ENCODE measurements around the gene FAM89B.

FAM89B gene

DNA sequence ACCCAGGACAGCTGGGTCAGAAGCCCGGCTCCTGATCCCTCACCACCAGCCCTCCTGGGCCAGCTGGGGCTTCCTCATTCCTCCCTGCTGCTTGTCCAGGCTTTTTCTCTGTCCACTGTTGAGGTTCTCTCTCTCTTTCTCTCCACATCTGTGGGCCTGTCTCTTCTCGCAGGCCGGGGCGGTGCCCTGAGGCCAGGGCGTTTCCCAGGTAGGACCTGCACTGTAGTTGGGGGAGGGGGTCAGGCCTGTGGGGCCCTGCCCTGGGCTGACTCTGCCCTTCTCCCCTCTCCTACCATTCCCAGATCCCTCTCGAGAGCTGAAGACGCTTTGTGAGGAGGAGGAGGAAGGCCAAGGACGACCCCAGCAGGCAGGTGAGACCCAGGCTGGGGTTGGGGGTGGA lies 8.4 kb downstream of the FAM89B start:
- TF ChIP-seq EZH2 (IDR thresholded peaks at IDR 0.05; ENCODE audit: borderline replicate concordance, low read depth, low read length, severe bottlenecking), result no peak
- TF ChIP-seq, protein P1, sequence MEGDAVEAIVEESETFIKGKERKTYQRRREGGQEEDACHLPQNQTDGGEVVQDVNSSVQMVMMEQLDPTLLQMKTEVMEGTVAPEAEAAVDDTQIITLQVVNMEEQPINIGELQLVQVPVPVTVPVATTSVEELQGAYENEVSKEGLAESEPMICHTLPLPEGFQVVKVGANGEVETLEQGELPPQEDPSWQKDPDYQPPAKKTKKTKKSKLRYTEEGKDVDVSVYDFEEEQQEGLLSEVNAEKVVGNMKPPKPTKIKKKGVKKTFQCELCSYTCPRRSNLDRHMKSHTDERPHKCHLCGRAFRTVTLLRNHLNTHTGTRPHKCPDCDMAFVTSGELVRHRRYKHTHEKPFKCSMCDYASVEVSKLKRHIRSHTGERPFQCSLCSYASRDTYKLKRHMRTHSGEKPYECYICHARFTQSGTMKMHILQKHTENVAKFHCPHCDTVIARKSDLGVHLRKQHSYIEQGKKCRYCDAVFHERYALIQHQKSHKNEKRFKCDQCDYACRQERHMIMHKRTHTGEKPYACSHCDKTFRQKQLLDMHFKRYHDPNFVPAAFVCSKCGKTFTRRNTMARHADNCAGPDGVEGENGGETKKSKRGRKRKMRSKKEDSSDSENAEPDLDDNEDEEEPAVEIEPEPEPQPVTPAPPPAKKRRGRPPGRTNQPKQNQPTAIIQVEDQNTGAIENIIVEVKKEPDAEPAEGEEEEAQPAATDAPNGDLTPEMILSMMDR (IDR thresholded peaks at IDR 0.05; ENCODE audit: borderline replicate concordance, extremely low read depth, low read length, poor library complexity, severe bottlenecking), result no peak
- Histone ChIP-seq H3K79me2 (ENCODE audit: insufficient read depth, low read length) (peaks cover 18% of the 10 kb centered on the region), H3K4me1 (ENCODE audit: insufficient read depth, low read length) (peaks cover 21% of the 10 kb centered on the region), H3K9me3 (ENCODE audit: insufficient read depth, low read length, severe bottlenecking) (no peaks in the 10 kb centered on the region), H3K4me2 (ENCODE audit: insufficient read depth, low read length) (no peak overlapping the region), H4K20me1 (ENCODE audit: insufficient read depth, low read length) (peaks cover 5% of the 10 kb centered on the region), H3K27ac (ENCODE audit: low read length) (no peak overlapping the region), H2AFZ (ENCODE audit: low read depth, low read length) (no peak overlapping the region), H3K9ac (ENCODE audit: low read depth, low read length) (no peak overlapping the region), H3K27me3 (ENCODE audit: insufficient read depth, low read length, poor library complexity) (no peaks in the 10 kb centered on the region), H3K4me3 (ENCODE audit: low read depth in 1 of 2, low read length in 2 of 2) (no peak overlapping the region), H3K36me3 (ENCODE audit: insufficient read depth, low read length) (peaks cover 47% of the 10 kb centered on the region)
- no peak for ATAC-seq (ENCODE audit: insufficient read depth, low read depth)
- DNase-seq, result no peak

DNA sequence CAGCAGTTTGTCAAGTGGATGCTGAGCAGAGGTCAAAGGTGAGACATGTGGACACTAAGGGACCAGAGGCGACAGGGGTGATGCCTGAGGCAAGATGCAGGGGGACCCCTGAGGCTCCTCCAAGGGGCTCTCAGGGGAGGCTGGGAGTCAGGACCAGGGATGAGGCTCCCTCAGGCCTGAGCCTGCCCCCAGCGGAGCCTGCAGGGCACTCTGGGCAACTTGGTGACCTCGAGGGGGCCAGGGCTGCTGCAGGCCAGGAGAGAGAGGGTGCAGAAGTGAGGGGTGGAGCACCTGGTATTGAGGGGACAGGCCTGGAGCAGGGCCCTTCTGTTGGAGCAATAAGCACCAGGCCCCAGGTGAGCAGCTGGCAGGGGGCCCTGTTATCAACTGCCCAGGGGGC lies 9.6 kb downstream of the FAM89B start:
- peaks cover 8% of the 10 kb centered on the region for H3K79me2 ChIP-seq (ENCODE audit: insufficient read depth, low read length)
- no peak overlapping the region for H3K9ac ChIP-seq (ENCODE audit: low read depth, low read length)
- ATAC-seq (ENCODE audit: insufficient read depth, low read depth), result no peak
- H2AFZ ChIP-seq (ENCODE audit: low read depth, low read length), result no peak overlapping the region
- no peak overlapping the region for H3K27ac ChIP-seq (ENCODE audit: low read length)
- no peak for TF ChIP-seq EZH2 (IDR thresholded peaks at IDR 0.05; ENCODE audit: borderline replicate concordance, low read depth, low read length, severe bottlenecking)
- TF ChIP-seq, protein P1 (IDR thresholded peaks at IDR 0.05; ENCODE audit: borderline replicate concordance, extremely low read depth, low read length, poor library complexity, severe bottlenecking), result no peak
- no peaks in the 10 kb centered on the region for H3K27me3 ChIP-seq (ENCODE audit: insufficient read depth, low read length, poor library complexity)
- DNase-seq, result no peak
- H3K36me3 ChIP-seq (ENCODE audit: insufficient read depth, low read length), result peaks cover 55% of the 10 kb centered on the region
- no peak overlapping the region for H3K4me3 ChIP-seq (ENCODE audit: low read depth in 1 of 2, low read length in 2 of 2)
- H3K9me3 ChIP-seq (ENCODE audit: insufficient read depth, low read length, severe bottlenecking), result no peaks in the 10 kb centered on the region
- peaks cover 12% of the 10 kb centered on the region for H3K4me1 ChIP-seq (ENCODE audit: insufficient read depth, low read length)
- no peak overlapping the region for H3K4me2 ChIP-seq (ENCODE audit: insufficient read depth, low read length)
- peaks cover 5% of the 10 kb centered on the region for H4K20me1 ChIP-seq (ENCODE audit: insufficient read depth, low read length)

DNA sequence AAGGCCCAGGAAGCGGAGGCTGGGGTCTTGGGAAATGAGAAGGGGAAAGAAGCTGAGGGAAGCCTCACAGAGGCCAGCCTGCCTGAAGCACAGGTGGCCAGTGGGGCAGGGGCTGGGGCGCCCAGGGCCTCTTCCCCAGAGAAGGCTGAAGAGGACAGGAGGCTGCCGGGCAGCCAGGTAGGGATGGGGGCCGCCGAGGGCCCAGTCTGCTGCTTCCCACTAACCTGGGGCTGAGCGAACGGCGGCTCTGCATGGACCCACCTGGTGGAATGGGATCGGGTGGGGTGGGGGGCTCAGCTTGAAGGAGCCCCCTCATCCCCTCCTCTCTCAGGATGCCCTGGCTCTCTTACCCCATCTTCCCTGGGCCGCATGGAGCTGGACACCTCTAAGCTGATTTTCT lies 11.3 kb downstream of the FAM89B start:
- H3K9ac ChIP-seq (ENCODE audit: low read depth, low read length), result no peak overlapping the region
- H3K9me3 ChIP-seq (ENCODE audit: insufficient read depth, low read length, severe bottlenecking), result no peaks in the 10 kb centered on the region
- no peak overlapping the region for H3K27ac ChIP-seq (ENCODE audit: low read length)
- peaks cover 8% of the 10 kb centered on the region for H4K20me1 ChIP-seq (ENCODE audit: insufficient read depth, low read length)
- H3K4me3 ChIP-seq (ENCODE audit: low read depth in 1 of 2, low read length in 2 of 2), result no peak overlapping the region
- H3K4me1 ChIP-seq (ENCODE audit: insufficient read depth, low read length), result no peaks in the 10 kb centered on the region
- ATAC-seq (ENCODE audit: insufficient read depth, low read depth) (no peak), DNase-seq (no peak)
- H2AFZ ChIP-seq (ENCODE audit: low read depth, low read length), result no peak overlapping the region
- TF ChIP-seq EZH2 (IDR thresholded peaks at IDR 0.05; ENCODE audit: borderline replicate concordance, low read depth, low read length, severe bottlenecking), result no peak
- TF ChIP-seq, protein P1 (IDR thresholded peaks at IDR 0.05; ENCODE audit: borderline replicate concordance, extremely low read depth, low read length, poor library complexity, severe bottlenecking), result no peak
- no peak overlapping the region for H3K4me2 ChIP-seq (ENCODE audit: insufficient read depth, low read length)
- no peaks in the 10 kb centered on the region; the same call in 1 of the 2 replicates for H3K79me2 ChIP-seq (ENCODE audit: insufficient read depth, low read length)
- H3K36me3 ChIP-seq (ENCODE audit: insufficient read depth, low read length), result peaks cover 59% of the 10 kb centered on the region
- no peaks in the 10 kb centered on the region for H3K27me3 ChIP-seq (ENCODE audit: insufficient read depth, low read length, poor library complexity)

DNA sequence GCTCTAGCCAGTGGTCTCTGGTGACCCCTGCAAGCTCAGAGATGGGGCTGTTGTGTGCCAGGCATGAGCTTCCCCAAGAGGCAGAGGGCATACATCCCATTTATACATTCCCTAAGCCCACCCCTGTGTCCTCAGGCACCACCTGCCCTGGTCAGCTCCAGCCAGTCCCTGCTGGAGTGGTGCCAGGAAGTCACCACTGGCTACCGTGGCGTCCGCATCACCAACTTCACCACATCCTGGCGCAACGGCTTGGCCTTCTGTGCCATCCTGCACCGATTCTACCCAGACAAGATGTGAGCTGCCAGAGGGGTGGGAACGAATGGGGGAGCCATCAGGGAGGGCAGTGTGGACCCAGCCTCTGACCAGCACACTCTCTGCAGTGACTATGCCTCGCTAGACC lies 11.8 kb downstream of the FAM89B start:
- Histone ChIP-seq H3K4me3 (ENCODE audit: low read depth in 1 of 2, low read length in 2 of 2) (no peak overlapping the region), H3K4me1 (ENCODE audit: insufficient read depth, low read length) (no peaks in the 10 kb centered on the region), H3K36me3 (ENCODE audit: insufficient read depth, low read length) (peaks cover 54% of the 10 kb centered on the region), H3K79me2 (ENCODE audit: insufficient read depth, low read length) (no peaks in the 10 kb centered on the region; the same call in 1 of the 2 replicates), H3K9me3 (ENCODE audit: insufficient read depth, low read length, severe bottlenecking) (no peaks in the 10 kb centered on the region), H4K20me1 (ENCODE audit: insufficient read depth, low read length) (peaks cover 4% of the 10 kb centered on the region), H3K4me2 (ENCODE audit: insufficient read depth, low read length) (no peak overlapping the region), H3K27ac (ENCODE audit: low read length) (no peak overlapping the region), H3K9ac (ENCODE audit: low read depth, low read length) (no peak overlapping the region), H2AFZ (ENCODE audit: low read depth, low read length) (no peak overlapping the region), H3K27me3 (ENCODE audit: insufficient read depth, low read length, poor library complexity) (no peaks in the 10 kb centered on the region)
- no peak for ATAC-seq (ENCODE audit: insufficient read depth, low read depth)
- no peak for DNase-seq
- no peak for TF ChIP-seq EZH2 (IDR thresholded peaks at IDR 0.05; ENCODE audit: borderline replicate concordance, low read depth, low read length, severe bottlenecking)
- TF ChIP-seq, protein P1 (IDR thresholded peaks at IDR 0.05; ENCODE audit: borderline replicate concordance, extremely low read depth, low read length, poor library complexity, severe bottlenecking), result no peak

All from DND-41 (cell line).